Measurements from ENCODE around the gene PLAGL2. TPM values are rescaled to one million over a fixed set of nuclear protein-coding genes. Genes with fewer than 3 reads are reported as not detected.
"Not testable (repeated sequence)": the region's sequence is repeated elsewhere in the genome, so short reads cannot be mapped to it uniquely, and the experiment has no call there.

PLAGL2 gene
- total and polyA plus RNA-seq, 2 experiments from 2014 or later: 39.7 to 41.1 TPM

DNA sequence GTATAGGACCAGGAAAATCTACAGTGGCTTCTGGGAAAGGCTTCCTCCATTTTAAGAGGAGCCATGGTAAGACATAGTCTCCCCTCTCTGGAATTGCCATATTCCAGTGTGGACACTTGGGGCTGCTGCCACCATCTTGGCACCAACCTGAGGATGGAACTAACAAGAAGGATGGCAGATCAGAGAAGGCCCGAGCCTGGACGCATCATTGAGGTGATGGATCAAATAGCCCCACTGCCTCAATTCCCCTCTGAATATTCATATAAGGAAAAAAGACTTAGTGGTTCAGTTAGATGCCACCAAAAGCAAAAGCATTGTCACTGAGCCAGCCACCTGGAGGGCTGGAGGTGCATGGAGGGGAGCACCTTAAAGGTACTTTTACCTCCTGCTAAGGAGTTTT, 25.9 kb downstream of the PLAGL2 start:
- H3K4me1 ChIP-seq (ENCODE audit: insufficient read depth): peaks cover 16% of the 10 kb centered on the region
- no peaks in the 10 kb centered on the region for H3K36me3 ChIP-seq (replicated peaks; ENCODE audit: insufficient read depth, low read depth)
- H3K9me2 ChIP-seq (replicated peaks; ENCODE audit: insufficient read depth): no peaks in the 10 kb centered on the region
- peak overlapping the region; percentile 82 for H3K27ac ChIP-seq
- no peak overlapping the region for H2AFZ ChIP-seq
- no peaks in the 10 kb centered on the region for H3K9me3 ChIP-seq (ENCODE audit: low read depth)
- DNase-seq (ENCODE audit: low spot score): no peak
- peaks cover 3% of the 10 kb centered on the region for H3K79me2 ChIP-seq
- no peak overlapping the region for H3K4me2 ChIP-seq
- WGBS (ENCODE audit: low lambda C conversion rate, missing lambda C conversion rate): 100% methylated on average over 2 of the region's 2 CpGs
- TF ChIP-seq EZH2phosphoT487 (IDR thresholded peaks at IDR 0.05; ENCODE audit: low read depth, severe bottlenecking, unreplicated experiment) (no peak), EZH2 (IDR thresholded peaks at IDR 0.05; ENCODE audit: borderline replicate concordance) (no peak), CTCF (IDR thresholded peaks at IDR 0.05; ENCODE audit: poor library complexity) (no peak)
- H3K4me3 ChIP-seq: no peak overlapping the region
- no peaks in the 10 kb centered on the region for H3K27me3 ChIP-seq
- no peaks in the 10 kb centered on the region for H4K20me1 ChIP-seq (ENCODE audit: insufficient read depth, poor library complexity, severe bottlenecking)

GRCh38 chr20:32179934-32180333, 27.6 kb downstream of the PLAGL2 start:
- H3K4me1 ChIP-seq (ENCODE audit: insufficient read depth): peaks cover 6% of the 10 kb centered on the region
- no peaks in the 10 kb centered on the region for H3K9me2 ChIP-seq (replicated peaks; ENCODE audit: insufficient read depth)
- H4K20me1 ChIP-seq (ENCODE audit: insufficient read depth, poor library complexity, severe bottlenecking): no peaks in the 10 kb centered on the region
- TF ChIP-seq CTCF (IDR thresholded peaks at IDR 0.05; ENCODE audit: poor library complexity) (no peak), EZH2 (IDR thresholded peaks at IDR 0.05; ENCODE audit: borderline replicate concordance) (no peak), EZH2phosphoT487 (IDR thresholded peaks at IDR 0.05; ENCODE audit: low read depth, severe bottlenecking, unreplicated experiment) (no peak)
- 96% methylated on average over 4 of the region's 4 CpGs for WGBS (ENCODE audit: low lambda C conversion rate, missing lambda C conversion rate)
- H3K27ac ChIP-seq: no peak overlapping the region
- no peak overlapping the region for H3K4me2 ChIP-seq
- no peaks in the 10 kb centered on the region for H3K36me3 ChIP-seq (replicated peaks; ENCODE audit: insufficient read depth, low read depth)
- no peaks in the 10 kb centered on the region for H3K9me3 ChIP-seq (ENCODE audit: low read depth)
- no peak for DNase-seq (ENCODE audit: low spot score)
- H3K4me3 ChIP-seq: no peak overlapping the region
- no peak overlapping the region for H2AFZ ChIP-seq
- no peaks in the 10 kb centered on the region for H3K79me2 ChIP-seq
- H3K27me3 ChIP-seq: no peaks in the 10 kb centered on the region

- Histone ChIP-seq H3K27me3 (no peaks in the 10 kb centered on the region), H3K9me3 (ENCODE audit: low read depth) (no peaks in the 10 kb centered on the region), H4K20me1 (ENCODE audit: insufficient read depth, poor library complexity, severe bottlenecking) (no peaks in the 10 kb centered on the region), H3K9me2 (replicated peaks; ENCODE audit: insufficient read depth) (no peaks in the 10 kb centered on the region), H3K36me3 (replicated peaks; ENCODE audit: insufficient read depth, low read depth) (no peaks in the 10 kb centered on the region), H3K4me3 (no peak overlapping the region), H3K79me2 (no peaks in the 10 kb centered on the region), H2AFZ (no peak overlapping the region), H3K4me1 (ENCODE audit: insufficient read depth) (peaks cover 6% of the 10 kb centered on the region), H3K27ac (no peak overlapping the region), H3K4me2 (no peak overlapping the region)
- 82% methylated on average over 2 of the region's 2 CpGs for WGBS (ENCODE audit: low lambda C conversion rate, missing lambda C conversion rate)
- no peak for DNase-seq (ENCODE audit: low spot score)
- TF ChIP-seq EZH2phosphoT487 (IDR thresholded peaks at IDR 0.05; ENCODE audit: low read depth, severe bottlenecking, unreplicated experiment) (no peak), EZH2 (IDR thresholded peaks at IDR 0.05; ENCODE audit: borderline replicate concordance) (no peak), CTCF (IDR thresholded peaks at IDR 0.05; ENCODE audit: poor library complexity) (no peak)
Measured at GRCh38 chr20:32179515-32179914, 28.0 kb downstream of the PLAGL2 start.

DNA sequence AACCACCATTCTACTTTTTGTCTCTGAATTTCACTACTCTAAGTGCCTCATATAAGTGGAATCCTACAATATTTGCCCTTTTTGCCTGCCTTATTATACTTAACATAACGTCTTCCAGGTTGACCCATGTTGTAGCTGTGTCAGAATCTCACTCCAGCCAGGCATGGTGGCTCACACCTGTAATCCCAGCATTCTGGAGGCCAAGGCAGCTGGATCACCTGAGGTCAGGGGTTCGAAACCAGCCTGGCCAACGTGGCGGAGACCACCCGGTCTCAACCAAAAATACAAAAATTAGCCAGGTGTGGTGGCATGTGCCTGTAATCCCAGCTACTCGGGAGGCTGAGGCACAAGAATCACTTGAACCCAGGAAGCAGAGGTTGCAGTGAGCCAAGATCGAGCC, 29.8 kb downstream of the PLAGL2 start:
- not testable (repeated sequence) for H3K4me2 ChIP-seq; DNase-seq (ENCODE audit: low spot score); H3K36me3 ChIP-seq (replicated peaks; ENCODE audit: insufficient read depth, low read depth); H3K9me3 ChIP-seq (ENCODE audit: low read depth); H3K4me3 ChIP-seq; H3K27me3 ChIP-seq; H2AFZ ChIP-seq; H3K9me2 ChIP-seq (replicated peaks; ENCODE audit: insufficient read depth); H4K20me1 ChIP-seq (ENCODE audit: insufficient read depth, poor library complexity, severe bottlenecking); H3K27ac ChIP-seq; H3K4me1 ChIP-seq (ENCODE audit: insufficient read depth); H3K79me2 ChIP-seq
- WGBS (ENCODE audit: low lambda C conversion rate, missing lambda C conversion rate): 92% methylated on average over 7 of the region's 7 CpGs
